ENCODE results near the gene LRIT2.

The LRIT2 gene

DNA sequence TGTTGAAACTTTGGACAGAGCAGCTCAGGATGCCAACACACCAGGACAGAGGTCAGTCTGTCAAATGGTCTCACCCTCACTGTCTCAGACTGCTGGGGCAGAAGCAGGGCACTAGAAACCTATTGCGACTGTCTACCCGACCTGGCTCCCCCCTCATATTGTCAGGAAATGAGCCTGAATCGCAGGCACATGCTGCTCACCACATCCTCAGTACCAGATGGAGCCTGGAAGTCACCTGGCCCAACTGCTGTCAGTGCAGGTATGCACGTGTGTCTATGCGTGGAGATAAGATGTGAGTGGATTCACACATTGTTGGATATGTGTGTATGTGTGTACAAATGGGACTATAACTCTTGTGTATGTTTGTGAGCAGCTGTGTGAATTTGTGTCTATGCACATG is 34.2 kb downstream of the LRIT2 start:
- Histone ChIP-seq H3K4me1 (ENCODE audit: low read length) (peaks cover 4% of the 10 kb centered on the region; the same call in 1 of the 2 replicates), H3K4me2 (ENCODE audit: low read length) (no peak overlapping the region), H4K20me1 (ENCODE audit: insufficient read depth, low read length) (no peaks in the 10 kb centered on the region), H2AFZ (ENCODE audit: low read depth, low read length) (no peak overlapping the region), H3K9me3 (ENCODE audit: insufficient read depth, low read length) (no peaks in the 10 kb centered on the region), H3K27me3 (ENCODE audit: low read depth, low read length) (no peaks in the 10 kb centered on the region), H3K4me3 (ENCODE audit: low read length) (no peak overlapping the region), H3K27ac (ENCODE audit: low read length) (no peak overlapping the region), H3K36me3 (replicated peaks; ENCODE audit: low read depth, low read length) (no peaks in the 10 kb centered on the region), H3K9ac (ENCODE audit: low read length) (no peak overlapping the region), H3K79me2 (ENCODE audit: low read length) (no peaks in the 10 kb centered on the region)
- no peak for TF ChIP-seq EZH2phosphoT487 (IDR thresholded peaks at IDR 0.05; ENCODE audit: low read depth)
- TF ChIP-seq, protein P1, sequence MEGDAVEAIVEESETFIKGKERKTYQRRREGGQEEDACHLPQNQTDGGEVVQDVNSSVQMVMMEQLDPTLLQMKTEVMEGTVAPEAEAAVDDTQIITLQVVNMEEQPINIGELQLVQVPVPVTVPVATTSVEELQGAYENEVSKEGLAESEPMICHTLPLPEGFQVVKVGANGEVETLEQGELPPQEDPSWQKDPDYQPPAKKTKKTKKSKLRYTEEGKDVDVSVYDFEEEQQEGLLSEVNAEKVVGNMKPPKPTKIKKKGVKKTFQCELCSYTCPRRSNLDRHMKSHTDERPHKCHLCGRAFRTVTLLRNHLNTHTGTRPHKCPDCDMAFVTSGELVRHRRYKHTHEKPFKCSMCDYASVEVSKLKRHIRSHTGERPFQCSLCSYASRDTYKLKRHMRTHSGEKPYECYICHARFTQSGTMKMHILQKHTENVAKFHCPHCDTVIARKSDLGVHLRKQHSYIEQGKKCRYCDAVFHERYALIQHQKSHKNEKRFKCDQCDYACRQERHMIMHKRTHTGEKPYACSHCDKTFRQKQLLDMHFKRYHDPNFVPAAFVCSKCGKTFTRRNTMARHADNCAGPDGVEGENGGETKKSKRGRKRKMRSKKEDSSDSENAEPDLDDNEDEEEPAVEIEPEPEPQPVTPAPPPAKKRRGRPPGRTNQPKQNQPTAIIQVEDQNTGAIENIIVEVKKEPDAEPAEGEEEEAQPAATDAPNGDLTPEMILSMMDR (IDR thresholded peaks at IDR 0.05; ENCODE audit: low read depth, low read length), result no peak

DNA sequence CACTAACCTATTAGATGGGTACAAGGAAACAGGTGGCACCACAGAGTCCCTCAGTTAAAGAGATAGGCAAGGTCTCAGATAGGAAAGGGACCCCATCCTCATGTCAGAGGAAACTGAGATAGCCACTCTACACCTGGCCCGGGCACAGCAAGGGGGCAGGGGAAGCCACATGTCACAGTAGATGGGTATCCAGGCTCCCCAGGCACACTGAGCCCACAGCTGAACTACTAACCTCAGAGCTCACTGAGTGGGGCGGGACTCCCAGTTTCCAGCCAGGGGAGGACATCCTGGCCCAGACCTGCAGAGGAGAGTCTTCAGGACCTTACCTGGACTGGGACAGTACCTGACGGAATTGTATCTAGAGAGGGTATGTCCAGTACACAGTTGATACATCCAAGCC is 34.7 kb downstream of the LRIT2 start:
- Histone ChIP-seq H3K4me1 (ENCODE audit: low read length) (no peaks in the 10 kb centered on the region), H3K27me3 (ENCODE audit: low read depth, low read length) (no peaks in the 10 kb centered on the region), H2AFZ (ENCODE audit: low read depth, low read length) (no peak overlapping the region), H3K9me3 (ENCODE audit: insufficient read depth, low read length) (no peaks in the 10 kb centered on the region), H3K36me3 (replicated peaks; ENCODE audit: low read depth, low read length) (no peaks in the 10 kb centered on the region), H3K4me3 (ENCODE audit: low read length) (no peak overlapping the region), H3K4me2 (ENCODE audit: low read length) (no peak overlapping the region), H3K9ac (ENCODE audit: low read length) (no peak overlapping the region), H3K79me2 (ENCODE audit: low read length) (no peaks in the 10 kb centered on the region), H3K27ac (ENCODE audit: low read length) (no peak overlapping the region), H4K20me1 (ENCODE audit: insufficient read depth, low read length) (no peaks in the 10 kb centered on the region)
- TF ChIP-seq, protein P1 (IDR thresholded peaks at IDR 0.05; ENCODE audit: low read depth, low read length), result no peak
- no peak for TF ChIP-seq EZH2phosphoT487 (IDR thresholded peaks at IDR 0.05; ENCODE audit: low read depth)

DNA sequence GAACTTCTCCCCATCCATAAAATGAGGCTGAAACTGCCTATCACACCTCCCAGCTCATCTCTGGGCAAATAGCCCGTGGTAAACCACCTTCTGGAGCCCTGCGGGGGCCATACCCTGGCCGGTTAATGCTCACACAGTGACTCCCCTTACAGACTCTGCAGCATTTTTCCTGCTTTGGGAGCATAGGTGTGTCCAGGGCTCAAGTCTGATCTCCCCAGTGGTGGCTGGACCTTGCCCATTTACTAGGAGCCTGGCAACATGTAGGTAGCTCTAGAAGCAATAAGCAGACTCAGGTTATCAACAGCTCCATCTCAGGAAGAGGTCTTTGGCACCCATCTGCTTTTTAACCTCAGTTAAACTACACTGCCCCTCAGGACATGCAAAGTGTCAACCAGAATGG is 36.5 kb downstream of the LRIT2 start:
- Histone ChIP-seq H3K36me3 (replicated peaks; ENCODE audit: low read depth, low read length) (no peaks in the 10 kb centered on the region), H3K27me3 (ENCODE audit: low read depth, low read length) (no peaks in the 10 kb centered on the region), H3K79me2 (ENCODE audit: low read length) (no peaks in the 10 kb centered on the region)

DNA sequence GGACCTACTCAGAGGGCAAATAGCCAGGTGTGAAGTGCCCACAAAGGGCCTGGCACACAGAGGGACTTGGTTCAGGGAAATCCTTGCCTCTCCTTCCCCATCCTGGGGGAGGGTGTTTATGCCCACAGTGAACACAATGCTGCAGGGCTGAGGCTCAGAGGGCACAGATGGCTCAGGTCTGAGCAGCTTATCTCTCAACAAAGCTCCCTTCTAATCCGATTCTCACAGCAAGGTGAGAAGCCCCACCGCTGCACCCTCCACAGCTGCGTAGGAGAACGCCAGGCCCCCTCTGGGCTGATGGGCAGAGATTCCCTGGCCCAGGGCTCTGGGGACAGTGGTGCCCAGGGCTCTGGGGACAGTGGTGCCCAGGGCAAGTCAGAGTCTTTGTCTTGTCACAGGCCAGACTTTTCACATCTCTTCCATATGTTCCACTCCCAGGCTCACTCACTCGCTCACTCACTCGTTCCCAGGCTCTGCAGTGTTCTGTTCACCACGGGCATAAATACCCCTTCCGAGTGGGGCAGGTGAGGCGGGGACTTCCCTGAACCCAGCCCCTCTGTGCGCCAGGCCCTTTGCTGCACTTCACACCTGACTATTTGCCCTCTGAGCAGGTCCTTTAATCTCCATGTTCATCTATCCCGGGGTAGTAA is 39.7 kb downstream of the LRIT2 start:
- Histone ChIP-seq H3K36me3 (replicated peaks; ENCODE audit: low read depth, low read length) (no peaks in the 10 kb centered on the region), H3K4me2 (ENCODE audit: low read length) (no peak overlapping the region), H3K27ac (ENCODE audit: low read length) (no peak overlapping the region), H2AFZ (ENCODE audit: low read depth, low read length) (no peak overlapping the region), H3K9me3 (ENCODE audit: insufficient read depth, low read length) (no peaks in the 10 kb centered on the region), H3K4me3 (ENCODE audit: low read length) (no peak overlapping the region), H4K20me1 (ENCODE audit: insufficient read depth, low read length) (no peaks in the 10 kb centered on the region), H3K79me2 (ENCODE audit: low read length) (no peaks in the 10 kb centered on the region), H3K9ac (ENCODE audit: low read length) (no peak overlapping the region), H3K4me1 (ENCODE audit: low read length) (no peaks in the 10 kb centered on the region), H3K27me3 (ENCODE audit: low read depth, low read length) (no peaks in the 10 kb centered on the region)
- no peak for TF ChIP-seq EZH2phosphoT487 (IDR thresholded peaks at IDR 0.05; ENCODE audit: low read depth)
- TF ChIP-seq, protein P1 (IDR thresholded peaks at IDR 0.05; ENCODE audit: low read depth, low read length), result no peak

More for the DNA sequence above, 36.5 kb downstream of the LRIT2 start:
- H3K4me1 ChIP-seq (ENCODE audit: low read length), result no peaks in the 10 kb centered on the region
- no peak overlapping the region for H3K27ac ChIP-seq (ENCODE audit: low read length)
- no peaks in the 10 kb centered on the region for H3K9me3 ChIP-seq (ENCODE audit: insufficient read depth, low read length)
- H3K4me3 ChIP-seq (ENCODE audit: low read length), result no peak overlapping the region
- H2AFZ ChIP-seq (ENCODE audit: low read depth, low read length), result no peak overlapping the region
- H3K9ac ChIP-seq (ENCODE audit: low read length), result no peak overlapping the region
- H4K20me1 ChIP-seq (ENCODE audit: insufficient read depth, low read length), result no peaks in the 10 kb centered on the region
- TF ChIP-seq, protein P1 (IDR thresholded peaks at IDR 0.05; ENCODE audit: low read depth, low read length), result no peak
- no peak for TF ChIP-seq EZH2phosphoT487 (IDR thresholded peaks at IDR 0.05; ENCODE audit: low read depth)
- no peak overlapping the region for H3K4me2 ChIP-seq (ENCODE audit: low read length)

Measured in OCI-LY3 (cell line).